Hypothalamus (tissue), 51 donors: ENCODE data around the gene RGS7.
A peak's percentile ranks its signal among the peaks of the same experiment; 100 is the strongest.
"Not testable (repeated sequence)": the region's sequence is repeated elsewhere in the genome, so short reads cannot be mapped to it uniquely, and the experiment has no call there.

Experiments
- DNase-seq, 51 donors: peaks; one replicate each; lab custom pipeline; 2025; lab: John Stamatoyannopoulos, UW

The RGS7 gene

GRCh38 chr1:240999826-241000225 lies 357.2 kb downstream of the RGS7 start:
- DNase-seq, result no peak

DNA sequence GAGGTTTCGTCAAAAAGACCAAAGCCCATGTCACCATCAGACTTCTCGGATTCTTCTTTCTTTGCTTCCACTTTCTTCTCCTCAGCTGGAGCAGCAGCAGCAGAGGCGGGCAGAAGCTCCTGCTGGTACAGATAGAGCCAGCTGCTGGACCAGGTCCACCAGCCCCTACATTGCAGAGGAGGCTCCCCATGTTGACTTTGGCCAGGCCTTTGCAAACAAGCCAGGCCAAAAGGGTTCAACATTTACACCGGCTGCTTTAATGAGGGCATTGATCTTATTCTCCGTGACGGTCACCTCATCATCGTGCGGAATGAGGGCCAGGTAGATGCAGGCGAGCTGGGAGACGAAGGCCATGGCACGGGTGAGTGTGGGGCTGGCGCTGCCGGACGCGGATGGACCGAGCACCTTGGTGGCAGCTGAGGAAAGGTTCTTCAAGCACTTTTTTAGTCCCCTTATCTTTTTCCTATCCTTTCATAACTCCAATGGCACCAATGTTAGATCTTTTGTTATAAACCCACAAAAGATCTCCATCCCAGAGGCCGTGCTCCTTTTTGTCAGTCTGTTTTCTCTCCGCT lies 358.5 kb downstream of the RGS7 start:
- DNase-seq, result no peak

GRCh38 chr1:240998024-240998423 lies 359.0 kb downstream of the RGS7 start:
- DNase-seq, result no peak

- DNase-seq, result no peak
These were observed 364.0 kb downstream of the RGS7 start for GRCh38 chr1:240993004-240993403.

DNA sequence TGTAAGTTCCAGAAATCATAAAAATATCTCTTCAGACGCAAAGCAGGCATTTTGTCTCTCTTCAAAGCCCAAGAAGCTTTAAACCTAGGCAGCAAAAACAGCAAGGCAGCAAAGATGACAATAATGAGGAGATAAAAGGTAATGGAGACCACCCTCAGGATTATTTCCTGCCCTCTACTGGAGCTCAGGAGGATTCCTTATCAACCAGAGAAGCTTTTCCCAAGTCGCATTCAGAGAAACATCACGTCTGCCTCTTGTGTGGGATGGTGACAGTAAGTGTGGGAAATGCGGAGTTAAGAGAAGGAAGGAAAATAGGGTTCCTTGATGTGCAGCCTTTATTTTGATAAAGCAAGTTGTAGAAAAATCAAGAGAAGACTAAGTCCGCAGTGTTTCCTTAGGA lies 365.8 kb downstream of the RGS7 start:
- no peak for DNase-seq

- DNase-seq, result no peak
These were observed 369.1 kb downstream of the RGS7 start for GRCh38 chr1:240987928-240988327.

DNA sequence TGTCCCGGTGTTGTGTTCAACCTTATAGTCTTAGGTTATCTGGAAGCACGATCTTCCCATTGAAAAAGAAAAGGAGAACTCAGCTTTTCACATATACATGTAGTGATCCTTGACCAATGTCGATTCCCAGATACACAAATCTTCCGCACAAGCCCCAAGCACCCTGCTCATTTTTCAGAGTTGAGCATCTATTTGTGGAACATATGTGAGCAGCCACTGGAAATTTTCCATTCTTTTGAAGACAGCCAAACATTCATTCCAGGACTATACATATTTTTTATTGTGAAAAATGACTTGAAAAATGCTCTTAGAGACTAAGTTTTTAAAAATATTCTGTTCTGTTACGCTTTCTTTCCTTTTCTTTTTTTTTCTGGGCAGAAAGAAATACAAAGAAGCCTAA lies 371.9 kb downstream of the RGS7 start:
- DNase-seq, result no peak

- DNase-seq, result no peak
These were observed 376.7 kb downstream of the RGS7 start for GRCh38 chr1:240980342-240980741.

DNA sequence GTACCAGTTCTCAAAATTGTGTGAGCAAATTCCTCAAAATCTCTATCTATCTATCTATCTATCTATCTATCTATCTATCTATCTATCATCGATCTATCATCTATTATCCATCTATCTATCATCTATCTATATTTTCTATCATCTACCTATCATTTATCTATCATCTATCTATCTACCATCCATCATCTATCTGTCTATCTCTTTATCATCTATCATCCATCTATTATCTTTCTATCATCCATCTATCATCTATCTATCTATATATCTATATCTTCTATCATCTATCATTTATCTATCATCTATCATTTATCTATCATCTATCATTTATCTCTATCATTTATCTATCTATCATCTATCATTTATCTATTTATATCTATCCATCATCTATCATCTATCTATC lies 380.3 kb downstream of the RGS7 start:
- no peak for DNase-seq

DNA sequence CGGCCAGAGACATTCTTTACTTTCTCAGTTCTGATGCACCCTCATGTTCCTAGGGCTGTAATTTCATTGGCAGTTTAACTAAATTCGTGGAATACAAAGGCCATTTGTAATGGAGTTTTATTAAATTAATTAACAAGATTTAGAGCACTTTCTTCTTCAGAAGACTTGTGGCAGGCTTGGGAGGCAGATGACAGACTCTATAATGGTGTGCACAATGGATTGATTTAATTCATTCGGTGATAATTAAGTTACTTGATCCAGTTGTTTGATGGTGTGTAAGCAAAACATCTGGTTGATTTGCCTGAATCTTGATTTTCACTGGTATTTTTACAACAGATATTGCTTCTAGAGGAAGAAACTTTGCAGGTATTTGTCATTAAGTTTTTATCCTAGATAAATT lies 383.1 kb downstream of the RGS7 start:
- DNase-seq, result no peak

- DNase-seq, result not testable (repeated sequence)
These were observed 384.9 kb downstream of the RGS7 start for GRCh38 chr1:240972059-240972458.

GRCh38 chr1:240970253-240970652 lies 386.8 kb downstream of the RGS7 start:
- no peak for DNase-seq

DNA sequence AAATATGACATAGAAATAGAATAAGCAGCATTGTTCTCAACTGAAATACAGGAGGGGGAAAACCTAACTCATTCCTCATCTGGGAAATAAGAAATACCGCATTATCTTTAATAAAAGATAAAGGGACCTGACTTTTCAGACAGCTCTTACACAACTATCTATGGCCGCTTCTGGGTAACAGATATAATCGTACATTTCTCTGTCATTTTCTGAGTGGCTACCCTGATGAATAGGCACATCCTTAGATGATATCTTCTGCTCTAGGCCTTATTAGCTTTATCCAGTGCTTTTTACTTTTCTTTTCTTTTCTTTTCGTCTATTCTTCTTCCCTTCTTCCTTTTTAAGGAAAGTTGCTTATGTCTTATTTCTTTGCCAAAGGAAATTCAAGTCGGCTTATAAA lies 388.1 kb downstream of the RGS7 start:
- DNase-seq, result no peak

GRCh38 chr1:240967070-240967724 lies 389.8 kb downstream of the RGS7 start:
- no peak for DNase-seq

DNA sequence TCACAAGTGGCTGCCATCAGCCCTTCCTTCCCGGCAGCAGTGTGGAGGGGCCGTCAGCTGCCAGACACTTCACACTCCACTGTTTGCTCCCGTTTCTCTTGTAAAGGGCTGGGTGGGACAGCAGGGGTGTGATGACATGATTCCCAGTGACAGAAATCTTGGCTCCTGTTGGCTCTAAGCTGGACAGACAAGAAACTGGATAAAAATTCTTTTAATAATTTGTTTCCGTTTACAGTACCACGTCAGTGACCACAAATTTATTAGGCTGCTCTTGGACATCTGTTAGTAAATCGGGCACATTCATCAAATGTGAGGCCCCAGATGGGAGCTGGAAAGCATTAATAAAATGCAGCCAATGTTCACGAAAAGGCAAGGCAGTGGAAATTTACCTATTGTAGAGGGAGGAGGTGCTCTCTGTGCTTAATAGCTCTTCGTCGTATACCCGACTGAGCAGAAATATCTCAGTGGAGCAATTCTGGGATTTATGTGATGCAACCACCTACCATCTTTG lies 391.4 kb downstream of the RGS7 start:
- DNase-seq, result no peak

- DNase-seq, result no peak
These were observed 394.9 kb downstream of the RGS7 start for GRCh38 chr1:240962086-240962485.

GRCh38 chr1:240956424-240956823 lies 400.6 kb downstream of the RGS7 start:
- DNase-seq, result no peak

DNA sequence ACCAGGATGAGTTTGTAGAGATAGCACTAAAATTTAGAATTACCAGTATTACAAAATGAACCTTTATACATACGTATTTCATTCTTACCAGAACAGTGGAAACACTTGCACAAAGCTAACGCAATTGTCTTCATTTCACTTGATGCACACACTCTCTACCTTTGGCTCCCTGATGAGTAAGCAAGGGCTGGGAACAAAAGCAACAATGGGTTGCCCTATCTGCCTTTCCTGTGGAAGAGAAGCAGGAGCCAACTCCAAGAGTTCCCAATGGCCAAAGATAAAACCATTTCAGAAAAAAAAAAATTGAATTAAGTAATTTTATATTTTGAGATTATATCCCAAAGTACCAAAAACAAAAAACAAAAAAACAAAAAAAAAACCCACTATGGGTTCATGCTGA lies 401.0 kb downstream of the RGS7 start:
- no peak for DNase-seq

DNA sequence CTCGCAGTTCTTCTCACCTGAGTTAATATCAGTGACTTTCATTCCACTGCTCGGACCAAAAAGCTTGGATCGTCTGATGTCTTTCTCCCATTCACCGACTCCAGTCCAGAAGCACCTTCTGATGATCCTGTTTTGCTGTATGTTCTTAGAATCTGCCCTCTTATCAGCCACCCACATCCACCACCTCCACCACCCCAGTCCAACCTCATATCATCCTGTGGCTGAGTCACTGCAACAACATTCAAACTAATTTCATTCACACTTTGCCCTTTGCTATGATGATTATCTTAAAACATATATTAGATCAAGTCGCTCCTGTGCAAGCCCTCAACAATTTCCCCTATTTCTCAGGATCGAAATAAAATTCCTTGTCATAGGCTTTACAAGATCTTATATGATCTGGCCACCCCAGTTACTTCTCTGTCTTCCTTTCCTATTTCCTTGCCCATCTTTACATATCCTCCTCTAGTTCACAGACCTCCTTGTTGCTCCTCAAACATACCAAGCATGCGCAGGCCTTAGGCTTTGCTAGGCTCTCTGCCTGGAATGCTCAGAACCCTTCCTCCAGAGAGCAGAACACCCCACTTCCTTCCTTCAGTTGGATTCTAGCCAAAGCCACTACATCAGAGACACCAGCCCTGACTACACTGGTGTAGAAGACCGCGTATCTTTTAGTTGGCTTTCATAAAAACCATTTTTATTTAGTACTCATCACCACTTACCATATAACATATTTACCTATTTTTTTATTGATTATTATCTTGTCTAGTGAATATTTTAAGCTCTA lies 409.4 kb downstream of the RGS7 start:
- DNase-seq, result no peak

GRCh38 chr1:240946926-240947325 lies 410.1 kb downstream of the RGS7 start:
- DNase-seq, result peak in 1 of 51 donors; percentile 1

DNA sequence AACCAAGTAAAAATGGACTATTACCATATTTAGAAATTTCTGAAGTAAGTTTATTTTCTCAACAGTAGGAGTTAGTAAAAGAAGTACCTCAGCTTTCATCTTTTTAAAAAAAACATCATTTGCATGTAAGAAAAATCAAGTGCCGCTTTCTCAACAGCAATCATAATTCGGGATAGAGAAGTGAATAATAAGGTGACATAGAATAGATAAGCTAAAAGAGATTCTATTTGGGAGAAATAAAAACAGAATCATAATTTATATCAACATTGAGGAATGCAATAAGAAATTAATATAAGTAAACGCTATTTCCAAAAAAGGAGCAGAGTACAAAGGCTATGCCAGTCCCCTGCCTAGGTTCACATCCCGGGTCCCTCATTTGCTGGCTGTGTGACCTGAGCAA lies 414.1 kb downstream of the RGS7 start:
- DNase-seq, result no peak
